IMR-90 (cell line): Measurements from ENCODE around the gene LRRC10B. TPM values are rescaled to one million over a fixed set of nuclear protein-coding genes. Genes with fewer than 3 reads are reported as not detected.

Experiments
- ATAC-seq: fragments of 200-7000 bp; cut with Tn5 transposase; 2 replicates; pipeline ENCODE4 v1.9.1; 2020; ENCODE audit warnings: low read depth, mild to moderate bottlenecking, moderate library complexity
- BruUV-seq: library from RNA; stranded (reverse); fragments of 400-500 nt; replicated peaks from 2 replicates; lab custom pipeline; 2021; lab: Mats Ljungman, UMichigan
- CTCF ChIA-PET: fragments of 300-600 bp; formaldehyde crosslinking; extraction: SDS; loops from one replicate; lab custom pipeline; 2021; ENCODE audit warnings: antibody characterized with exemption; lab: Yijun Ruan, JAX
- POLR2A ChIA-PET: fragments of 300-600 bp; sonication (Branson Sonifier 250); formaldehyde crosslinking; loops from one replicate; lab custom pipeline; 2022; ENCODE audit warnings: antibody characterized with exemption; ENCODE audit not compliant: unreplicated experiment; lab: Charles Lee
- DNase-seq: peaks from one replicate; pipeline ENCODE4 v3.0.0; 2013
- H2AFZ ChIP-seq: replicated peaks from 2 replicates; pipeline ENCODE3; 2013; ENCODE audit warnings: low read length, mild to moderate bottlenecking; ENCODE audit not compliant: poor library complexity
- H2AK5ac ChIP-seq: 2 replicates; pipeline ENCODE4 v1.6.1; 2013; ENCODE audit warnings: low read depth, low read length, inconsistent platforms
- H2AK9ac ChIP-seq: replicated peaks from 2 replicates; pipeline ENCODE3; 2013; ENCODE audit warnings: mild to moderate bottlenecking, low read depth, low read length, moderate library complexity; ENCODE audit not compliant: poor library complexity
- H2BK120ac ChIP-seq: 2 replicates; pipeline ENCODE4 v1.6.1; 2013; ENCODE audit warnings: low read depth, low read length, inconsistent platforms
- H2BK15ac ChIP-seq: 3 replicates; pipeline ENCODE4 v1.6.1; 2013; ENCODE audit warnings: low read depth, low read length, inconsistent platforms
- H2BK20ac ChIP-seq: 2 replicates; pipeline ENCODE4 v1.6.1; 2013; ENCODE audit warnings: low read depth, mild to moderate bottlenecking, inconsistent platforms, low read length, moderate library complexity
- H2BK5ac ChIP-seq: 2 replicates; pipeline ENCODE4 v1.6.1; 2013; ENCODE audit warnings: mild to moderate bottlenecking, low read depth, low read length, inconsistent platforms; ENCODE audit not compliant: poor library complexity, severe bottlenecking
- H3K14ac ChIP-seq: replicated peaks from 2 replicates; pipeline ENCODE4 v1.6.1; 2013; ENCODE audit warnings: low read depth, low read length, inconsistent platforms
- H3K18ac ChIP-seq: 2 replicates; pipeline ENCODE4 v1.6.1; 2013; ENCODE audit warnings: low read depth, low read length, control low read depth
- H3K23ac ChIP-seq: 2 replicates; pipeline ENCODE4 v1.6.1; 2013; ENCODE audit warnings: low read depth, low read length, inconsistent platforms
- H3K27ac ChIP-seq: 2 replicates; pipeline ENCODE4 v1.5.1; 2013; ENCODE audit warnings: mild to moderate bottlenecking, control low read depth, low read length; ENCODE audit not compliant: insufficient read depth
- H3K27me3 ChIP-seq: 2 replicates; pipeline ENCODE4 v1.6.1; 2013; ENCODE audit warnings: low read length; ENCODE audit not compliant: control insufficient read depth, insufficient read depth
- H3K36me3 ChIP-seq: 2 replicates; pipeline ENCODE4 v1.6.1; 2013; ENCODE audit warnings: low read length, mixed read lengths; ENCODE audit not compliant: control insufficient read depth, insufficient read depth
- H3K4ac ChIP-seq: 2 replicates; pipeline ENCODE4 v1.6.1; 2013; ENCODE audit warnings: low read depth, low read length, inconsistent platforms
- H3K4me1 ChIP-seq: 2 replicates; pipeline ENCODE4 v1.6.1; 2013; ENCODE audit warnings: low read length, mixed read lengths; ENCODE audit not compliant: control insufficient read depth, insufficient read depth
- H3K4me2 ChIP-seq: 2 replicates; pipeline ENCODE4 v1.6.1; 2013; ENCODE audit warnings: low read depth, mild to moderate bottlenecking, control low read depth, low read length, moderate library complexity
- H3K4me3 ChIP-seq: 2 replicates; pipeline ENCODE4 v1.5.1; 2013; ENCODE audit warnings: low read depth, mild to moderate bottlenecking, control low read depth, low read length, moderate library complexity; ENCODE audit not compliant: insufficient read depth
- H3K56ac ChIP-seq: 2 replicates; pipeline ENCODE4 v1.6.1; 2013; ENCODE audit warnings: low read length, inconsistent platforms; ENCODE audit not compliant: insufficient read depth; ENCODE audit errors: extremely low read depth
- H3K79me1 ChIP-seq, 2 experiments: 2 replicates each; pipeline ENCODE4 v1.6.1; 2013; ENCODE audit warnings: low read length in 2 of 2, inconsistent platforms in 1 of 2, low read depth in 1 of 2
- H3K9ac ChIP-seq: 2 replicates; pipeline ENCODE4 v1.6.1; 2013; ENCODE audit warnings: low read depth, low read length, control low read depth
- H3K9me1 ChIP-seq: 2 replicates; pipeline ENCODE4 v1.6.1; 2013; ENCODE audit warnings: low read length, inconsistent platforms; ENCODE audit not compliant: insufficient read depth
- H3K9me3 ChIP-seq: 2 replicates; pipeline ENCODE4 v1.6.1; 2013; ENCODE audit warnings: low read length; ENCODE audit not compliant: control insufficient read depth, insufficient read depth
- H4K20me1 ChIP-seq: 2 replicates; pipeline ENCODE4 v1.6.1; 2013; ENCODE audit warnings: low read length, inconsistent platforms; ENCODE audit not compliant: insufficient read depth
- H4K5ac ChIP-seq: 2 replicates; pipeline ENCODE4 v1.6.1; 2013; ENCODE audit warnings: mild to moderate bottlenecking, low read depth, low read length, control low read depth
- H4K8ac ChIP-seq, 2 experiments: 2 replicates each; pipeline ENCODE4 v1.6.1; 2013; ENCODE audit warnings: low read depth in 2 of 2, low read length in 2 of 2, control low read depth in 1 of 2, inconsistent platforms in 1 of 2
- H4K91ac ChIP-seq: 2 replicates; pipeline ENCODE4 v1.6.1; 2013; ENCODE audit warnings: low read depth, low read length, inconsistent platforms; ENCODE audit not compliant: insufficient read depth
- MAZ ChIP-seq: IDR thresholded peaks from 2 replicates; pipeline ENCODE4 v1.6.1; 2012; ENCODE audit warnings: low read depth, mild to moderate bottlenecking, low read length, improper control_type of control experiment, moderate library complexity, borderline replicate concordance
- WGBS, 2 experiments: methylation state at CpG; one replicate each; pipeline versions ENCODE4 v1.1.5 to v1.1.7; 2013; ENCODE audit warnings: missing lambda C conversion rate in 2 of 2; ENCODE audit not compliant: insufficient read length in 1 of 2; ENCODE audit errors: extremely low coverage in 2 of 2; 5-methylcytosine and 5-hydroxymethylcytosine counted together
- dilution Hi-C: fragments of 300-500 bp; cut with HindIII; formaldehyde crosslinking; loops from one replicate; pipeline ENCODE4 v1.14.3; 2018; ENCODE audit warnings: low sequenced_read_pairs; ENCODE audit not compliant: unreplicated experiment
- in situ Hi-C: fragments of 300-500 bp; cut with MboI; formaldehyde crosslinking; loops from 3 replicates; pipeline ENCODE4 v1.14.3; 2019; ENCODE audit warnings: low sequenced_read_pairs, inconsistent platforms, mixed read lengths
- intact Hi-C: fragments of 100-400 bp; cut with micrococcal nuclease; formaldehyde crosslinking; loops from 2 replicates; pipeline ENCODE4 v1.10.0; 2022
- polyA plus RNA-seq, 3 experiments: library from polyadenylated mRNA; depleted of rRNA; stranded (reverse); fragments of >200 nt; gene quantifications; 2 replicates each; pipeline ENCODE4 v1.2.3, GENCODE V29; 2012; ENCODE audit warnings: low replicate concordance in 1 of 3
- total RNA-seq: library from RNA; depleted of rRNA; stranded (reverse); fragments of >200 nt; gene quantifications from 2 replicates; pipeline ENCODE4 v1.2.3, GENCODE V29; 2012
- TF ChIP-seq, protein P1 (sequence below): fragments of 150-350 bp; IDR thresholded peaks from 2 replicates; pipeline ENCODE4 v1.6.1; 2016; ENCODE audit warnings: low read depth, mild to moderate bottlenecking, low read length, moderate library complexity, borderline replicate concordance

The LRRC10B gene
- total and polyA plus RNA-seq, 2 of the 4 experiments (the other 2 are of a cell fraction), result not detected

DNA sequence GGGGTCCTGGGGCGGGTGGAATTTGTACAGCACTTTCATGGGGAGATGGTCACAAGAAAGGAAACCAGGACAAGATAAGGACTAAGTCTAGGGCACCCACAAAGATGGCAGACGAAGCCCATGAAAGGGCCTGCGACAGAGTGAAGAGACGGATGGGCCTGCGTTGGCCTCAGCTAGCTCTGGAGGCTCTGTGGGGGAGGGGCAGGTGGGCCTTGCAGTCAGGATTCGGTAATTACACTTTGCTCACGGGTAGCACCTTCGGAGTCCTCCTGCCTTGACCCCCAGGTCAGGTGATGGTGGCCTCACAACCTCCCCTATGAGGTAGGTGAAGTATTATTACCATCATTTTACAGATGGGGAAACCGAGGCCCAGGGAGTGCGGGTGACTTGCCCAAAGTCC is 7.1 kb downstream of the LRRC10B start:
- no peak overlapping the region for H3K56ac ChIP-seq
- intact Hi-C loops, result loop anchor here (5.0 kb wide), 1 partner anchor 112 kb away; no protein-coding TSS in a partner anchor

More for the DNA sequence above, 7.1 kb downstream of the LRRC10B start:
- BruUV-seq, result no TSS peak
- Histone ChIP-seq H3K4ac (no peak overlapping the region), H3K27ac (no peak overlapping the region), H3K9me3 (no peaks in the 10 kb centered on the region), H3K4me1 (no peaks in the 10 kb centered on the region), H3K36me3 (no peaks in the 10 kb centered on the region), H3K27me3 (peaks cover 32% of the 10 kb centered on the region), H2AK5ac (no peak overlapping the region), H3K4me2 (no peak overlapping the region), H3K9ac (no peak overlapping the region), H4K91ac (no peak overlapping the region), H2AK9ac (no peak overlapping the region), H2BK15ac (no peak overlapping the region), H2BK5ac (no peak overlapping the region), H3K18ac (no peak overlapping the region), H4K8ac (no peak overlapping the region), H2BK120ac (no peak overlapping the region), H2BK20ac (no peak overlapping the region), H4K5ac (no peak overlapping the region), H2AFZ (peak overlapping the region; percentile 68), H3K23ac (no peak overlapping the region), H4K20me1 (peaks cover 7% of the 10 kb centered on the region; the same call in 1 of the 2 replicates), H3K14ac (no peak overlapping the region), H3K4me3 (no peak overlapping the region), H3K79me1 (no peaks in the 10 kb centered on the region), H3K9me1 (no peaks in the 10 kb centered on the region)
- in situ Hi-C loops (loop anchor here (5.0 kb wide), 1 partner anchor 38 kb away; no protein-coding TSS in a partner anchor), dilution Hi-C loops (no loop called here)
- no peak for DNase-seq
- 86% methylated on average over 2 of the region's 10 CpGs; no CpG with 5 or more reads in 1 of the 2 experiments for WGBS, 2 experiments
- ChIA-PET CTCF (interaction anchor here (3.0 kb wide), 1 partner anchor 69 kb away, joined by 25 read pairs; no protein-coding TSS in a partner anchor), POLR2A (no interaction called here)
- TF ChIP-seq, protein P1, sequence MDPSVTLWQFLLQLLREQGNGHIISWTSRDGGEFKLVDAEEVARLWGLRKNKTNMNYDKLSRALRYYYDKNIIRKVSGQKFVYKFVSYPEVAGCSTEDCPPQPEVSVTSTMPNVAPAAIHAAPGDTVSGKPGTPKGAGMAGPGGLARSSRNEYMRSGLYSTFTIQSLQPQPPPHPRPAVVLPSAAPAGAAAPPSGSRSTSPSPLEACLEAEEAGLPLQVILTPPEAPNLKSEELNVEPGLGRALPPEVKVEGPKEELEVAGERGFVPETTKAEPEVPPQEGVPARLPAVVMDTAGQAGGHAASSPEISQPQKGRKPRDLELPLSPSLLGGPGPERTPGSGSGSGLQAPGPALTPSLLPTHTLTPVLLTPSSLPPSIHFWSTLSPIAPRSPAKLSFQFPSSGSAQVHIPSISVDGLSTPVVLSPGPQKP, result no peak
- no peak for TF ChIP-seq MAZ
- no peak for ATAC-seq
